K562 (cell line): ENCODE results near the gene NRARP. TPM values are rescaled to one million over a fixed set of nuclear protein-coding genes. Genes with fewer than 3 reads are reported as not detected.

Source experiments
- ATAC-seq: fragments of 200-7000 bp; cut with Tn5 transposase; 3 replicates; pipeline ENCODE4 v1.9.1; 2020; ENCODE audit warnings: moderate library complexity
- BruUV-seq: library from RNA; stranded (reverse); fragments of 400-500 nt; replicated peaks from 2 replicates; lab custom pipeline; 2021; lab: Mats Ljungman, UMichigan
- CTCF ChIA-PET: fragments of 300-600 bp; formaldehyde crosslinking; extraction: SDS; loops from one replicate; lab custom pipeline; 2021; ENCODE audit warnings: low intra/inter-chr PET ratio; lab: Yijun Ruan, JAX
- POLR2A ChIA-PET: fragments of 300-600, 350-650 bp; sonication (Branson Sonifier 250); formaldehyde crosslinking; extraction: SDS; loops from one replicate; lab custom pipeline; 2021; ENCODE audit warnings: antibody characterized with exemption, inconsistent platforms; lab: Yijun Ruan, JAX
- DNase-seq, 4 experiments: peaks; one replicate each; pipeline versions ENCODE4 v3.0.0 to v3.0.0-alpha.2; 2011 to 2018; ENCODE audit warnings: low spot score in 3 of 4, mixed read lengths in 3 of 4; ENCODE audit errors: extremely low read depth in 1 of 4
- FAIRE-seq: peaks from 2 replicates; lab custom pipeline; 2011; peaks lifted over from hg19 to GRCh38; lab: Jason Lieb, UNC
- H2AFZ ChIP-seq: 2 replicates; pipeline ENCODE4 v1.6.0; 2011; ENCODE audit warnings: low read depth, low read length, control low read depth, inconsistent platforms
- H3K27ac ChIP-seq: fragments of 200-600 bp; 3 replicates; pipeline ENCODE4 v1.8.0; 2011; ENCODE audit warnings: low read depth, mild to moderate bottlenecking, control low read depth, inconsistent platforms, low read length, moderate library complexity, mixed read lengths; ENCODE audit errors: extremely low read depth
- H3K27me3 ChIP-seq, 2 experiments: fragments of 300-600 bp in 1 of 2; 2 replicates in 1 of 2; 3 replicates in 1 of 2; pipeline versions ENCODE4 v1.6.0 to v1.8.0; 2011; ENCODE audit warnings: inconsistent platforms in 2 of 2, low read length in 2 of 2, mild to moderate bottlenecking in 1 of 2, mixed read lengths in 1 of 2, moderate library complexity in 1 of 2; ENCODE audit not compliant: control insufficient read depth in 2 of 2, insufficient read depth in 2 of 2
- H3K36me3 ChIP-seq: fragments of 300-600 bp; 3 replicates; pipeline ENCODE4 v1.8.0; 2011; ENCODE audit warnings: mild to moderate bottlenecking, low read length, inconsistent platforms; ENCODE audit not compliant: control insufficient read depth, insufficient read depth
- H3K4me1 ChIP-seq, 2 experiments: fragments of 200-600 bp in 1 of 2; replicated peaks in 1 of 2; 2 replicates in 1 of 2; 3 replicates in 1 of 2; pipeline versions ENCODE4 v1.5.1 to v1.8.0; 2011; ENCODE audit warnings: inconsistent platforms in 2 of 2, low read length in 2 of 2, mild to moderate bottlenecking in 1 of 2, mixed read lengths in 1 of 2, moderate library complexity in 1 of 2; ENCODE audit not compliant: control insufficient read depth in 2 of 2, insufficient read depth in 2 of 2
- H3K4me2 ChIP-seq: 2 replicates; pipeline ENCODE4 v1.6.1; 2011; ENCODE audit warnings: low read length, control low read depth, inconsistent platforms, mixed read lengths; ENCODE audit not compliant: insufficient read depth
- H3K4me3 ChIP-seq: fragments of 200-600 bp; sonication (generic), shearing (Covaris generic); 2 replicates; pipeline ENCODE4 v1.5.1; 2016; ENCODE audit warnings: control low read depth, inconsistent platforms
- H3K79me2 ChIP-seq: fragments of 200-600 bp; 3 replicates; pipeline ENCODE4 v1.8.0; 2011; ENCODE audit warnings: low read length, inconsistent platforms; ENCODE audit not compliant: control insufficient read depth, insufficient read depth
- H3K9ac ChIP-seq, 2 experiments: 2 replicates each; pipeline versions ENCODE4 v1.6.0 to v1.6.1; 2011; ENCODE audit warnings: low read depth in 2 of 2, low read length in 2 of 2, control low read depth in 1 of 2, inconsistent platforms in 1 of 2, mild to moderate bottlenecking in 1 of 2, mixed read lengths in 1 of 2; ENCODE audit not compliant: insufficient read depth in 1 of 2
- H3K9me1 ChIP-seq: one replicate; pipeline ENCODE4 v1.6.0; 2011; ENCODE audit warnings: inconsistent platforms, mild to moderate bottlenecking, low read length, moderate library complexity; ENCODE audit not compliant: control insufficient read depth, insufficient read depth
- H3K9me3 ChIP-seq: replicated peaks from 2 replicates; pipeline ENCODE4 v1.5.1; 2011; ENCODE audit warnings: low read depth, low read length, inconsistent platforms; ENCODE audit not compliant: control insufficient read depth, insufficient read depth
- H4K20me1 ChIP-seq: replicated peaks from 2 replicates; pipeline ENCODE4 v1.6.1; 2011; ENCODE audit warnings: low read length, inconsistent platforms, mixed read lengths; ENCODE audit not compliant: control insufficient read depth, insufficient read depth
- CBX3 ChIP-seq, 2 experiments: IDR thresholded peaks; 1 replicate in 1 of 2; 2 replicates in 1 of 2; pipeline ENCODE4 v1.6.1; 2012; ENCODE audit warnings: inconsistent platforms in 2 of 2, low read length in 2 of 2, borderline replicate concordance in 1 of 2, control low read depth in 1 of 2
- FOS ChIP-seq: IDR thresholded peaks from 3 replicates; pipeline ENCODE4 v1.6.1; 2011; ENCODE audit not compliant: insufficient read length; ENCODE audit errors: extremely low read depth
- GTF3C2 ChIP-seq: IDR thresholded peaks from 3 replicates; pipeline ENCODE4 v1.6.1; 2011; ENCODE audit warnings: borderline replicate concordance, mild to moderate bottlenecking, moderate library complexity; ENCODE audit not compliant: insufficient read length; ENCODE audit errors: extremely low read depth
- JUNB ChIP-seq: fragments of 450-650 bp; formaldehyde crosslinking; conservative IDR thresholded peaks from 2 replicates; pipeline ENCODE4 v1.4.0; 2020; ENCODE audit warnings: mild to moderate bottlenecking
- PRPF4 ChIP-seq: fragments of 200-400 bp; formaldehyde crosslinking; IDR thresholded peaks from one replicate; pipeline ENCODE4 v1.6.1; 2017; ENCODE audit warnings: low read length, low read depth, mild to moderate bottlenecking; ENCODE audit not compliant: insufficient read depth, poor library complexity, severe bottlenecking
- U2AF2 ChIP-seq: fragments of 200-400 bp; formaldehyde crosslinking; optimal IDR thresholded peaks from 2 replicates; pipeline ENCODE3; 2017; ENCODE audit warnings: low read depth, mild to moderate bottlenecking, low read length
- ZBTB12 ChIP-seq: fragments of 250-450 bp; sonication (Bioruptor Pico); IDR thresholded peaks from 2 replicates; pipeline ENCODE4 v1.4.0; 2020
- ZNF232 ChIP-seq: sonication (generic); formaldehyde crosslinking; IDR thresholded peaks from 2 replicates; pipeline ENCODE4 v1.8.0; 2022; ENCODE audit warnings: mild to moderate bottlenecking, missing genetic modification reagents
- ZNF263 ChIP-seq: sonication (generic); formaldehyde crosslinking; IDR thresholded peaks from 2 replicates; pipeline ENCODE4 v1.8.0; 2022; ENCODE audit warnings: mild to moderate bottlenecking, missing genetic modification reagents, borderline replicate concordance
- ZNF395 ChIP-seq: fragments of 200-800 bp; sonication (Bioruptor generic); IDR thresholded peaks from 2 replicates; pipeline ENCODE4 v1.6.1; 2017; ENCODE audit warnings: missing genetic modification characterization, missing compliant biosample characterization
- ZNF408 ChIP-seq: fragments of 250-450 bp; sonication (Bioruptor Pico); IDR thresholded peaks from 2 replicates; pipeline ENCODE4 v1.4.0; 2020; ENCODE audit warnings: low read depth, mild to moderate bottlenecking, moderate library complexity
- ZNF551 ChIP-seq: fragments of 250-450 bp; sonication (Bioruptor Pico); IDR thresholded peaks from 2 replicates; pipeline ENCODE4 v1.5.0; 2021; ENCODE audit warnings: mild to moderate bottlenecking, moderate library complexity
- ZZZ3 ChIP-seq: fragments of 450-650 bp; IDR thresholded peaks from 2 replicates; pipeline ENCODE4 v1.6.1; 2016; ENCODE audit warnings: antibody characterized with exemption, mild to moderate bottlenecking, moderate library complexity
- whole genome bisulfite sequencing: fragments of 100-300 bp; shearing (Covaris generic); methylation state at CpG from one replicate; pipeline ENCODE4 v1.1.6; 2016; ENCODE audit warnings: low coverage, mixed read lengths; ENCODE audit not compliant: insufficient coverage; ENCODE audit errors: missing lambda C conversion rate; 5-methylcytosine and 5-hydroxymethylcytosine counted together
- in situ Hi-C: fragments of 300-500 bp; cut with MboI; formaldehyde crosslinking; loops from 4 replicates; pipeline ENCODE4 v1.15.0; 2018; ENCODE audit warnings: inconsistent platforms, mixed read lengths
- intact Hi-C: fragments of 100-400 bp; cut with micrococcal nuclease; formaldehyde crosslinking; loops from 2 replicates; pipeline ENCODE4 v1.14.2; 2022
- polyA plus RNA-seq, 8 experiments: library from polyadenylated mRNA; depleted of rRNA in 4 of 8; stranded (reverse) in 5 of 8; unstranded in 3 of 8; fragments of >200 nt; fragmentation: Nextera tagmentation in 2 of 8; fragmentation: Illumina TruSeq in 1 of 8; extraction: Ambion mirVana in 2 of 8; extraction: Trizol in 1 of 8; gene quantifications; 2 replicates each; pipeline versions ENCODE4 v1.2.1 to v1.2.3, GENCODE V29; 2011 to 2014; ENCODE audit warnings: inconsistent platforms in 1 of 8, missing spikeins in 1 of 8
- total RNA-seq, 7 experiments: library from RNA; depleted of rRNA in 6 of 7; stranded (reverse); fragments of >200 nt in 6 of 7; fragmentation: Illumina TruSeq in 2 of 7; extraction: Trizol in 2 of 7; gene quantifications; 2 replicates each; pipeline versions ENCODE4 v1.2.1 to v1.2.3, GENCODE V29; 2011 to 2021; ENCODE audit warnings: low replicate concordance in 1 of 7

The NRARP gene
- total and polyA plus RNA-seq, 9 of the 15 experiments (the other 6 are each of a cell fraction or from before 2014, with no cell fraction given) = 2.0 to 24.5 (median 7.2) TPM; not detected in 2

GRCh38 chr9:137300567-137301080 lies 1.4 kb downstream of the NRARP start (continued):
- TF ChIP-seq PRPF4 = no peak

- Histone ChIP-seq H3K9ac (peak overlapping the region; percentile 81 to 86; a peak in 3 of 4 replicates), H3K4me2 (peak overlapping the region; percentile 82), H2AFZ (no peak overlapping the region), H3K9me3 (0 out of 2 replicates have a peak, but pooled peaks cover 1% of the 10 kb centered on the region), H3K27ac (peak overlapping the region; percentile 88), H3K4me3 (peak overlapping the region; percentile 90), H3K4me1 (peaks cover 31 to 82% of the 10 kb centered on the region in 2 experiments), H3K27me3 (no peaks in the 10 kb centered on the region), H3K36me3 (peaks cover 8% of the 10 kb centered on the region; the same call in 1 of the 3 replicates), H4K20me1 (peaks cover 10% of the 10 kb centered on the region), H3K79me2 (peaks cover 28% of the 10 kb centered on the region), H3K9me1 (no peaks in the 10 kb centered on the region)
- in situ Hi-C loops (no loop called here), intact Hi-C loops (loop anchor here (5.0 to 10.0 kb wide), 4 partner anchors 58 to 232 kb away; partner anchors contain the start of genes EXD3, NOXA1 and TUBB4B)
- ChIA-PET CTCF (interaction anchor here (0.6 kb wide), 1 partner anchor 221 kb away, joined by 3 read pairs; no protein-coding TSS in a partner anchor), POLR2A (interaction anchor here (0.6 to 1.2 kb wide), 2 partner anchors 11 to 252 kb away, joined by 3 to 4 read pairs; partner anchors contain the start of gene MRPL41)
- WGBS = 5% methylated on average over 16 of the region's 16 CpGs
- DNase-seq (peak in 1 of 4 experiments; percentile 69), ATAC-seq (no peak), FAIRE-seq (peak; percentile 78)
- BruUV-seq = TSS peak; percentile 82
- TF ChIP-seq ZNF263 (CRISPR knock-in tag) = 0 out of 2 replicates have a peak, but pooled peaks have one; percentile 18
- no peak for TF ChIP-seq GTF3C2
- TF ChIP-seq ZZZ3 = no peak
- TF ChIP-seq ZNF395 (CRISPR knock-in tag) = no peak
- no peak for TF ChIP-seq ZNF232 (CRISPR knock-in tag)
- no peak for TF ChIP-seq ZNF408
- no peak for TF ChIP-seq JUNB (CRISPR knock-in tag)
- TF ChIP-seq ZNF551 (CRISPR knock-in tag) = no peak
- no peak for TF ChIP-seq FOS
- TF ChIP-seq ZBTB12 (CRISPR knock-in tag) = no peak
- TF ChIP-seq CBX3 (IDR thresholded peaks at IDR 0.05; ENCODE audit: borderline replicate concordance in 1 of 2, low read length in 2 of 2) = no peak
- no peak for TF ChIP-seq U2AF2
Measured at GRCh38 chr9:137299938-137300337, 2.1 kb downstream of the NRARP start.
